ENCODE measurements around the gene FFAR2. TPM values are rescaled to one million over a fixed set of nuclear protein-coding genes. Genes with fewer than 3 reads are reported as not detected.
"Not testable (repeated sequence)": the region's sequence is repeated elsewhere in the genome, so short reads cannot be mapped to it uniquely, and the experiment has no call there.

The FFAR2 gene
- total RNA-seq, 6 experiments from 2014 or later = 0.30 to 0.64 (median 0.35) TPM; not detected in 3

GRCh38 chr19:35400773-35401100 lies 47.3 kb upstream of the FFAR2 start:
- Histone ChIP-seq H3K27me3 (no peaks in the 10 kb centered on the region), H3K9me3 (no peaks in the 10 kb centered on the region), H3K4me3 (no peak overlapping the region), H3K36me3 (no peaks in the 10 kb centered on the region), H3K27ac (no peak overlapping the region), H3K4me1 (no peaks in the 10 kb centered on the region)
- WGBS (ENCODE audit: insufficient coverage, low coverage, low lambda C conversion rate, missing lambda C conversion rate) = 95% methylated on average over 6 of the region's 7 CpGs
- DNase-seq (no peak), ATAC-seq (no peak)
- TF ChIP-seq CTCF (IDR thresholded peaks at IDR 0.05) (no peak), POLR2A (IDR thresholded peaks at IDR 0.05) (no peak)
- intact Hi-C loops (cut with DNase I) = no loop called here

GRCh38 chr19:35401416-35401815 lies 46.6 kb upstream of the FFAR2 start:
- DNase-seq; H3K36me3 ChIP-seq; H3K4me1 ChIP-seq; H3K27ac ChIP-seq; H3K27me3 ChIP-seq; H3K9me3 ChIP-seq; ATAC-seq; H3K4me3 ChIP-seq; intact Hi-C loops (cut with DNase I): not testable (repeated sequence)
- WGBS (ENCODE audit: insufficient coverage, low coverage, low lambda C conversion rate, missing lambda C conversion rate) = 76% methylated on average over 9 of the region's 9 CpGs

- 84% methylated on average over 4 of the region's 8 CpGs for WGBS (ENCODE audit: insufficient coverage, low coverage, low lambda C conversion rate, missing lambda C conversion rate)
- DNase-seq (no peak), ATAC-seq (no peak)
- no peaks in the 10 kb centered on the region for H3K4me1 ChIP-seq
- H3K27me3 ChIP-seq = no peaks in the 10 kb centered on the region
- H3K9me3 ChIP-seq = no peaks in the 10 kb centered on the region
- H3K4me3 ChIP-seq = no peak overlapping the region
- no peak for TF ChIP-seq CTCF (IDR thresholded peaks at IDR 0.05)
- no peak for TF ChIP-seq POLR2A (IDR thresholded peaks at IDR 0.05)
- no peaks in the 10 kb centered on the region for H3K36me3 ChIP-seq
- intact Hi-C loops (cut with DNase I) = no loop called here
- no peak overlapping the region for H3K27ac ChIP-seq
These were observed 44.8 kb upstream of the FFAR2 start for GRCh38 chr19:35403116-35403760.

- no peak for TF ChIP-seq POLR2A (IDR thresholded peaks at IDR 0.05)
- no peak for TF ChIP-seq CTCF (IDR thresholded peaks at IDR 0.05)
- H3K4me3 ChIP-seq = no peak overlapping the region
- WGBS (ENCODE audit: insufficient coverage, low coverage, low lambda C conversion rate, missing lambda C conversion rate) = 69% methylated on average over 8 of the region's 11 CpGs
- intact Hi-C loops (cut with DNase I) = no loop called here
- no peaks in the 10 kb centered on the region for H3K9me3 ChIP-seq
- DNase-seq (no peak), ATAC-seq (peak in 1 of 4 donors; percentile 43)
- H3K27me3 ChIP-seq = no peaks in the 10 kb centered on the region
- H3K27ac ChIP-seq = no peak overlapping the region
- H3K36me3 ChIP-seq = no peaks in the 10 kb centered on the region
- H3K4me1 ChIP-seq = no peaks in the 10 kb centered on the region
These were observed 43.0 kb upstream of the FFAR2 start for GRCh38 chr19:35404879-35405622.

GRCh38 chr19:35407619-35408018 lies 40.4 kb upstream of the FFAR2 start:
- TF ChIP-seq POLR2A (IDR thresholded peaks at IDR 0.05) (no peak), CTCF (IDR thresholded peaks at IDR 0.05) (no peak)
- H3K36me3 ChIP-seq = no peaks in the 10 kb centered on the region
- no peaks in the 10 kb centered on the region for H3K27me3 ChIP-seq
- no peak overlapping the region for H3K27ac ChIP-seq
- 73% methylated on average over 3 of the region's 6 CpGs for WGBS (ENCODE audit: insufficient coverage, low coverage, low lambda C conversion rate, missing lambda C conversion rate)
- H3K9me3 ChIP-seq = no peaks in the 10 kb centered on the region
- intact Hi-C loops (cut with DNase I) = no loop called here
- no peaks in the 10 kb centered on the region for H3K4me1 ChIP-seq
- ATAC-seq (no peak), DNase-seq (no peak)
- no peak overlapping the region for H3K4me3 ChIP-seq
